HK-2 (cell line): ENCODE data around the gene CSRNP3.

ENCODE experiments used
- DNase-seq: peaks from one replicate; pipeline ENCODE4 v3.0.0-alpha.2; 2018; ENCODE audit not compliant: unreplicated experiment

Gene CSRNP3

DNA sequence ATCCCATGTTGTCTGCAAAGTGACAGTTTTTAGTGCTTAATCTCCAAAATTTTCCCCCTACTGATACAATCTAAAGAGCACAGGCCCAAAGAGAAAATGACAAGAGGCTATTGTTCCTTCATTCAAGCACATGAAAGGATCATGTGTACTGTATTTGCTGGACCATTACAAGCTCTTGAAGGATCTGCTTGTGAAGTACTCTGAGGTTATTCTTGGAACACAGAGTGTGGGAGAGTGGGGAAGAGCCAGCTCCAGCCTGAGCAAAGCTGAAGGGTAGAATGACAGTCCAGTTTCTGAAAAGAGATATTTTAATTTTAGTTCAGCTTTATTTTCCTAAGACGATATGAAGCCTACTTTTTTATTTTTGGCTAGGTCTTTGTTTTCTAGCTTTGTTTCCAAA lies 212.3 kb downstream of the CSRNP3 start:
- no peak for DNase-seq

GRCh38 chr2:165682546-165682945 lies 213.0 kb downstream of the CSRNP3 start:
- no peak for DNase-seq

- no peak for DNase-seq
These were observed 217.3 kb downstream of the CSRNP3 start for GRCh38 chr2:165686800-165687199.

DNA sequence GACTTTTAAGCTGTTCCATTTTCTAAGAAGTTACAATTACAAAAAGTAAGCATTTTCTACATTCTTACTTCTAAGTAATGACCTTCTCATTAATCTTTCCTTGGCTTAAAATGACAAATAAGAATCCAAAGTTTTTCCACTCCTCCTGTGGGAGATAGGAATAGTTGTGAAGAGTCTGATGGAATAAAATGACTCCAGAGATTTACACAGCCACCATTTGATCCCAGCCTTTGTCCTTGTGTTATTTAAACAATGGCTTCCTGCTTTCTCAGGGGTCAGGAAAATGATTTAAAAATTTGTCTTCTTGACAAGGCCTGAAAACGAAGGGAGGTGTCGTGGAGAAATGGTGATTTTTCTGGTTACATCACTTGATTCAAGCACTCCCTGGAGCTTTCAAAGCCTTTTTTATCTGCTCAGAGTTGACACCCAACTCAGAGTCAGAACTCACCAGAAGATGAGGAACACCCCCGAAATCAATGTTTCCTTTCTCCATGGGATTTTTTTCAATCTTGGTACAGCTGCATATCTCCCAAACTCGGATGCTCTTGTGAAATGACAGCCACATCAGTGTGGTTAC lies 218.0 kb downstream of the CSRNP3 start:
- DNase-seq = no peak

- no peak for DNase-seq
These were observed 222.1 kb downstream of the CSRNP3 start for GRCh38 chr2:165691615-165692014.

- DNase-seq = no peak
These were observed 223.4 kb downstream of the CSRNP3 start for GRCh38 chr2:165692906-165693305.

DNA sequence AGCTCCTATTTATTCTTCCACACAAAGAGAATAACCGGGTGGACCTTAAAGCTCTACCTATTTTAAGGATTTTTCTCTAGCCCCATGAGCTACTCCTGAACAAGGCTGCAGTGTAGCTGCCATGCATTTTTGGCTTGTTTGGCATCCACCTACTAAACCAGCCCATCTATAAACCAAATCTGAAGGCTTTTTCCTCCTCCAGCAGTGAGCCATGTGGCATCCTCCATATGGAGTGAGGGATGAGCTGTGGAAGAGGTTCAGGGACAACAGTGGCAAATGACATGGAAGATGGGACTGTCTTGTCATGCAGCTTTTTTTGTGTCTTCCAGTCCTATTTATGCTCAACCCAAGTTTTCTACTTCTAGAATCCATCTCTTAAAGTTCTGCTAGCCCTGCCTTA lies 224.3 kb downstream of the CSRNP3 start:
- no peak for DNase-seq

DNA sequence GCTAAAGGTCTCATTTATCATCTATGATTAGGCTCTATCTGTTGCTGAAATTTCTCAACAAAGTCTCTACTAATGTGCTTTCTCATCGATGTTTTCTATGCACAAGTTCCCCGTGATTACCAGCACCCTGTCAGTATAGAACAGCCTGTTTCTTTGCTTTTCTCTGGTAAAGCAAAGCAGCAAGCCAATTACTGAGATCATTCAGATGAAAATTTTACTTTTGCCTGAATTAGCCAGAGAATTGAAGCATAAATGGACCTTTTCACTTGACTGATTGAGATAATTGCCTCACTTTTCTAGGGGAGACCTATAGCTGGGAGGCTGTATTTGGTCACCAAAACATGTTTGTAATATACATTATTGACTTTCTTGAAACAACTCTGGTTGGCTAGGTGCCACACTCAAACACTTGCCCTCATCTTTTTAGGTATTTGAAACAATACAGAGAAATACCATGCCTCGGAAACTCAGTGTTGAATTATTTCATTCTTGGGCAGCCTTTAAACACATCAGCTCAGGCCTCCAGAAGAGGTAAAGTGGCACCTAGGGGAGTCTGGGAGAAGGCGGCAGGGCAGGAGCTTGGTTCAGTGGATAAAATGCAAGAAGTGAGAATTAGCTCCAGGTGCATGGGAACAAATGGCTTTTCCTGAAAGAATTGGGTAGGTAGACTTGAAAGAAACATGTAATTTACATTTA lies 228.4 kb downstream of the CSRNP3 start:
- DNase-seq = no peak

GRCh38 chr2:165698444-165698884 lies 229.0 kb downstream of the CSRNP3 start:
- DNase-seq = peak; percentile 19

- DNase-seq = no peak
These were observed 230.4 kb downstream of the CSRNP3 start for GRCh38 chr2:165699946-165700345.

GRCh38 chr2:165700531-165700930 lies 231.0 kb downstream of the CSRNP3 start:
- DNase-seq = no peak

DNA sequence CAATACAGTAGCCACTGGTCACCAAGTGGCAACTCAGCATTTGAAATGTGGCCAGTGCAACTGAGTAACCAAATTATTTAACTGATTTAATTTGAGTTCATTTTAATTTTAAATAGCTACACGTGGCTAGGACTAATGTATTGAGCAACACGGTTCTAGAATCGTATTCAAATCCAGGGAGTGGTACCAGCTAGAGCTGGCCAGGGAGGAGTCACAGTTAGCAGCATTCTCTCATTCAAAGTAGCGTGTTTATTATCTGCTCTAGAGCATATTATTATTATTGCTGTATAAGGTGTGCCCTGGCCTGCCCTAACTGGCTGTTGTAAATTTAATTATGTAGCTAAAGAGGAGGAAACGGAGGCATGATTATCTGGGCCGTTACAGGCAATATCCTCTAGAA lies 231.6 kb downstream of the CSRNP3 start:
- DNase-seq = no peak

DNA sequence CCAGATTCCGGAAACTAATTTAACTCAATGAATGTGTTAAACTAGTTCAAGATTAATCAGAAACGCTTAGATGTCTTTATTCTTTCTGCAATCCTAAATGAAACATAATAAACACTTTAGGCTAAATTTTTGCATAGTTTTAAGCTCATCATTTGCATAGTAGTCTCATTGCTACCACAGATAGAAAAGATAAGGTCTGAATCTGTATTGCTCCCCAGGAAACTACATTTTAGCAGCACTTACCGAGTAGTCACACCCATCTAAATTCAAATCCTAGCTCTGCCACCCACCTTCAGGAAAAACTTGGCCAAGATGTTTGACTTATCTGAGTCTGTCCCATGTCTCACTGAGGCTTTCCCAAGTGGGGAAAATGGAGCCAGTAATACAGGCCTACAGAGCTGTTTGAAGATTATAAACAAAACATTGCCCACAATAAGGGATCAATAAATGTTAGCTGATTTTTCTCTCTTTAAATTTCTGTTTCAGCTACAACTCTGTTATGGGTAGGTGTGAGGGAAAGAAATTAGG lies 237.5 kb downstream of the CSRNP3 start:
- no peak for DNase-seq

DNA sequence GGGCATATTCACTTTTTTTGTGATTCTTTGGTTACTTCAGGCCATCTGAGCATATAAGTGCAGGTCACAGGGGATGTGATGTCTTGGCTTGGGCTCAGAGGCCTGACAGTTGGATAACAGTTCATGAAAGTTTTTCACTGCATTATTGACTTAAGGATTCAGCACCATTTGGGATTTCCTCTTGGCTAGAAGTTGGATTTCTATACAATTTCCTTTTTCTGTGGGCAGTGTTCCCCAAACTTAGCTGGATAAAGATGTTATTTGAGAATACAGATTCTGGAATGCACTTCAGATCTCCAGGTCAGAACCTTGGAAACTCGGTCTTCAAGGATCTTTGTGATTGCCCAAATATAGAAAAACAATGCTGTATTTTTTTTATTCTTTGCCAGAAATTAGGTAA lies 246.6 kb downstream of the CSRNP3 start:
- no peak for DNase-seq

- DNase-seq = no peak
These were observed 249.2 kb downstream of the CSRNP3 start for GRCh38 chr2:165718610-165719210.

- no peak for DNase-seq
These were observed 251.0 kb downstream of the CSRNP3 start for GRCh38 chr2:165720511-165720910.

GRCh38 chr2:165725421-165725820 lies 255.9 kb downstream of the CSRNP3 start:
- no peak for DNase-seq
